SIG-M5 treated with dmso at 0.1 percent for 504 hours (cell line): ENCODE results near the gene RASGRF1.

ENCODE experiments used
- DNase-seq: peaks from one replicate; lab custom pipeline; 2025; ENCODE audit not compliant: unreplicated experiment; lab: John Stamatoyannopoulos, UW

Gene RASGRF1

GRCh38 chr15:79101866-79102581, 11.4 kb upstream of the RASGRF1 start:
- DNase-seq: no peak

GRCh38 chr15:79099692-79100091, 9.1 kb upstream of the RASGRF1 start:
- no peak for DNase-seq

GRCh38 chr15:79094611-79095021, 4.0 kb upstream of the RASGRF1 start:
- no peak for DNase-seq

- no peak for DNase-seq
Observed at GRCh38 chr15:79093352-79093935, 2.9 kb upstream of the RASGRF1 start.

- no peak for DNase-seq
Observed at GRCh38 chr15:79092382-79092781, 1.8 kb upstream of the RASGRF1 start.

GRCh38 chr15:79091204-79091867, 756 bp upstream of the RASGRF1 start:
- DNase-seq: no peak

- DNase-seq: no peak
Observed at GRCh38 chr15:79089890-79090486, 592 bp downstream of the RASGRF1 start.

GRCh38 chr15:79089331-79089889, 1.2 kb downstream of the RASGRF1 start:
- no peak for DNase-seq

GRCh38 chr15:79088426-79089205, 2.0 kb downstream of the RASGRF1 start:
- no peak for DNase-seq

GRCh38 chr15:79086814-79087213, 3.8 kb downstream of the RASGRF1 start:
- no peak for DNase-seq

GRCh38 chr15:79084308-79084968, 6.1 kb downstream of the RASGRF1 start:
- DNase-seq: no peak

- no peak for DNase-seq
Observed at GRCh38 chr15:79083154-79083553, 7.4 kb downstream of the RASGRF1 start.

- no peak for DNase-seq
Observed at GRCh38 chr15:79082363-79083070, 8.1 kb downstream of the RASGRF1 start.

GRCh38 chr15:79078763-79079410, 11.7 kb downstream of the RASGRF1 start:
- no peak for DNase-seq

GRCh38 chr15:79078003-79078402, 12.6 kb downstream of the RASGRF1 start:
- no peak for DNase-seq

GRCh38 chr15:79076661-79077060, 13.9 kb downstream of the RASGRF1 start:
- no peak for DNase-seq

- no peak for DNase-seq
Observed at GRCh38 chr15:79075256-79075655, 15.3 kb downstream of the RASGRF1 start.

- no peak for DNase-seq
Observed at GRCh38 chr15:79073336-79073735, 17.2 kb downstream of the RASGRF1 start.

GRCh38 chr15:79071901-79072300, 18.7 kb downstream of the RASGRF1 start:
- no peak for DNase-seq
